ENCODE data around the gene MT1A.

- TF ChIP-seq CTCF (IDR thresholded peaks at IDR 0.05): no peak
- no peak for TF ChIP-seq POLR2A (IDR thresholded peaks at IDR 0.05)
Observed at GRCh38 chr16:56606071-56606475, 32.4 kb upstream of the MT1A start.

All from ovary (tissue), 3 donors.